HEK293 (cell line): Measurements from ENCODE around the gene CMIP.

Source experiments
- CTCF ChIP-seq: fragments of 450-650 bp; formaldehyde crosslinking; IDR thresholded peaks from 2 replicates; pipeline ENCODE4 v1.5.1; 2016; ENCODE audit warnings: missing biosample characterization, missing genetic modification characterization
- ZFP3 ChIP-seq: fragments of 450-650 bp; formaldehyde crosslinking; IDR thresholded peaks from 2 replicates; pipeline ENCODE4 v1.5.1; 2016; ENCODE audit warnings: low read depth, missing biosample characterization, missing genetic modification characterization
- ZIC2 ChIP-seq: fragments of 450-650 bp; formaldehyde crosslinking; IDR thresholded peaks from 2 replicates; pipeline ENCODE4 v1.5.1; 2016; ENCODE audit warnings: missing biosample characterization, missing genetic modification characterization
- TF ChIP-seq, protein P1 (sequence below): fragments of 450-650 bp; formaldehyde crosslinking; IDR thresholded peaks from 2 replicates; pipeline ENCODE4 v1.5.1; 2016; ENCODE audit warnings: missing biosample characterization, missing genetic modification characterization

DNA sequence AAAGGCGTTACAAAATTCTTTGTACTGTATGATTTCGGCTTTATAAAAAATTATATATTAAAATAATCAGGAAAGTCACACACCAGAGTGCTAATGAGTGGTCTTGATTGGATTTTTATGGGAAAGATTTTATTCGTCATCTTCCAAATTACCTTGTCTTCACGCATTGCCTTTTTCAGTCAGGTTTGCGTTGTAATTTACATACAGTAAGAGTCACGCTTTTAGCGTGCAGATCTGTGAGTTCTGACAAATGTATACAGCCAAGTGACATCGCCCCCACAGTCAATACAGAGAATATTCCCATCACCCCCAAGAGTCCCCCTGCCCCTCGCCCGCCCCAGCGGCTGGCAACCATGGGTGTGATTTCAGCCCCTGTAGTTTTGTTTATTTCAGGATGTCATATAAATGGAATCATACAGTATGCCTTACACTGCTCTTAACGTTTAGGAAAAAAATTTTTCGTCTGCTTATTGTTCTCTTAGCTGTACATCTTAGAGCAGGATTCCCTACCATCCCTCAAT lies 157.7 kb downstream of the CMIP start:
- TF ChIP-seq CTCF (tag by site-specific recombination) (no peak), ZFP3 (tag by site-specific recombination) (no peak), ZIC2 (no peak)
- TF ChIP-seq, protein P1, sequence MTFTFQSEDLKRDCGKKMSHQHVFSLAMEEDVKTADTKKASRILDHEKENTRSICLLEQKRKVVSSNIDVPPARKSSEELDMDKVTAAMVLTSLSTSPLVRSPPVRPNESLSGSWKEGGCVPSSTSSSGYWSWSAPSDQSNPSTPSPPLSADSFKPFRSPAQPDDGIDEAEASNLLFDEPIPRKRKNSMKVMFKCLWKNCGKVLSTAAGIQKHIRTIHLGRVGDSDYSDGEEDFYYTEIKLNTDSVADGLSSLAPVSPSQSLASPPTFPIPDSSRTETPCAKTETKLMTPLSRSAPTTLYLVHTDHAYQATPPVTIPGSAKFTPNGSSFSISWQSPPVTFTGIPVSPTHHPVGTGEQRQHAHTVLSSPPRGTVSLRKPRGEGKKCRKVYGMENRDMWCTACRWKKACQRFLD (tag by site-specific recombination): no peak
